MM.1S (cell line): Measurements from ENCODE around the gene RPL38.

ENCODE experiments used
- DNase-seq: peaks from one replicate; pipeline ENCODE4 v3.0.0-alpha.2; 2015
- H2AFZ ChIP-seq: fragments of 300-600 bp; sonication (generic); 2 replicates; pipeline ENCODE4 v1.6.0; 2016; ENCODE audit warnings: antibody characterized with exemption, low read length
- H3F3A ChIP-seq: fragments of 300-600 bp; sonication (generic); 2 replicates; pipeline ENCODE4 v1.6.1; 2016; ENCODE audit warnings: mild to moderate bottlenecking, antibody characterized with exemption, low read length, moderate library complexity, mixed read lengths; ENCODE audit not compliant: insufficient read depth
- H3K27ac ChIP-seq: fragments of 300-600 bp; sonication (generic); 2 replicates; pipeline ENCODE4 v1.5.1; 2016; ENCODE audit warnings: mild to moderate bottlenecking, low read length
- H3K27me3 ChIP-seq: fragments of 300-600 bp; sonication (generic); replicated peaks from 2 replicates; pipeline ENCODE4 v1.6.0; 2016; ENCODE audit warnings: low read length; ENCODE audit not compliant: insufficient read depth
- H3K36me3 ChIP-seq: fragments of 300-600 bp; sonication (generic); replicated peaks from 2 replicates; pipeline ENCODE4 v1.6.1; 2016; ENCODE audit warnings: mild to moderate bottlenecking, low read length, mixed read lengths; ENCODE audit not compliant: insufficient read depth
- H3K4me1 ChIP-seq: fragments of 300-600 bp; sonication (generic); 2 replicates; pipeline ENCODE4 v1.6.1; 2016; ENCODE audit warnings: low read length, mixed read lengths
- H3K4me2 ChIP-seq: fragments of 300-600 bp; sonication (generic); 2 replicates; pipeline ENCODE4 v1.6.0; 2016; ENCODE audit warnings: low read depth, low read length
- H3K4me3 ChIP-seq: fragments of 300-600 bp; sonication (generic); 2 replicates; pipeline ENCODE4 v1.5.1; 2016; ENCODE audit warnings: low read length, mixed read lengths
- H3K79me2 ChIP-seq: fragments of 300-600 bp; sonication (generic); 2 replicates; pipeline ENCODE4 v1.6.1; 2016; ENCODE audit warnings: mixed run types, low read length, mixed read lengths
- H3K9ac ChIP-seq: fragments of 300-600 bp; sonication (generic); 2 replicates; pipeline ENCODE4 v1.6.1; 2016; ENCODE audit warnings: low read length, mixed read lengths
- H3K9me2 ChIP-seq: fragments of 300-600 bp; sonication (generic); replicated peaks from 2 replicates; pipeline ENCODE4 v1.6.1; 2016; ENCODE audit warnings: mild to moderate bottlenecking, low read length, mixed read lengths; ENCODE audit not compliant: insufficient read depth
- H3K9me3 ChIP-seq: fragments of 300-600 bp; sonication (generic); replicated peaks from 2 replicates; pipeline ENCODE4 v1.6.1; 2016; ENCODE audit warnings: mild to moderate bottlenecking, low read length, mixed read lengths; ENCODE audit not compliant: insufficient read depth
- H4K20me1 ChIP-seq: fragments of 300-600 bp; sonication (generic); 2 replicates; pipeline ENCODE4 v1.6.1; 2016; ENCODE audit warnings: mild to moderate bottlenecking, low read length, moderate library complexity, mixed read lengths; ENCODE audit not compliant: insufficient read depth
- EZH2 ChIP-seq: fragments of 300-600 bp; sonication (generic); optimal IDR thresholded peaks from 2 replicates; pipeline ENCODE3; 2017; ENCODE audit warnings: low read depth, mild to moderate bottlenecking, antibody characterized with exemption, low read length, mixed read lengths
- EZH2phosphoT487 ChIP-seq: fragments of 300-600 bp; sonication (generic); IDR thresholded peaks from 2 replicates; pipeline ENCODE4 v1.6.1; 2018; ENCODE audit warnings: antibody characterized with exemption, low read length
- TF ChIP-seq, protein P1 (sequence below): fragments of 300-600 bp; sonication (generic); IDR thresholded peaks from 2 replicates; pipeline ENCODE4 v1.5.1; 2016; ENCODE audit warnings: antibody characterized with exemption, low read length, mixed read lengths

RPL38 gene

GRCh38 chr17:74226252-74226651 lies 22.8 kb downstream of the RPL38 start:
- H3F3A ChIP-seq: no peaks in the 10 kb centered on the region
- H3K36me3 ChIP-seq: no peaks in the 10 kb centered on the region
- H3K9ac ChIP-seq: no peak overlapping the region
- no peak overlapping the region for H3K27ac ChIP-seq
- H3K4me3 ChIP-seq: no peak overlapping the region
- no peak overlapping the region for H3K4me2 ChIP-seq
- H3K27me3 ChIP-seq: peaks cover 40% of the 10 kb centered on the region
- no peaks in the 10 kb centered on the region for H3K9me2 ChIP-seq
- H2AFZ ChIP-seq: no peak overlapping the region
- H3K9me3 ChIP-seq: no peaks in the 10 kb centered on the region
- no peaks in the 10 kb centered on the region for H3K4me1 ChIP-seq
- no peaks in the 10 kb centered on the region for H3K79me2 ChIP-seq
- H4K20me1 ChIP-seq: no peaks in the 10 kb centered on the region
- DNase-seq: no peak
- TF ChIP-seq, protein P1, sequence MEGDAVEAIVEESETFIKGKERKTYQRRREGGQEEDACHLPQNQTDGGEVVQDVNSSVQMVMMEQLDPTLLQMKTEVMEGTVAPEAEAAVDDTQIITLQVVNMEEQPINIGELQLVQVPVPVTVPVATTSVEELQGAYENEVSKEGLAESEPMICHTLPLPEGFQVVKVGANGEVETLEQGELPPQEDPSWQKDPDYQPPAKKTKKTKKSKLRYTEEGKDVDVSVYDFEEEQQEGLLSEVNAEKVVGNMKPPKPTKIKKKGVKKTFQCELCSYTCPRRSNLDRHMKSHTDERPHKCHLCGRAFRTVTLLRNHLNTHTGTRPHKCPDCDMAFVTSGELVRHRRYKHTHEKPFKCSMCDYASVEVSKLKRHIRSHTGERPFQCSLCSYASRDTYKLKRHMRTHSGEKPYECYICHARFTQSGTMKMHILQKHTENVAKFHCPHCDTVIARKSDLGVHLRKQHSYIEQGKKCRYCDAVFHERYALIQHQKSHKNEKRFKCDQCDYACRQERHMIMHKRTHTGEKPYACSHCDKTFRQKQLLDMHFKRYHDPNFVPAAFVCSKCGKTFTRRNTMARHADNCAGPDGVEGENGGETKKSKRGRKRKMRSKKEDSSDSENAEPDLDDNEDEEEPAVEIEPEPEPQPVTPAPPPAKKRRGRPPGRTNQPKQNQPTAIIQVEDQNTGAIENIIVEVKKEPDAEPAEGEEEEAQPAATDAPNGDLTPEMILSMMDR: no peak

- DNase-seq: no peak
- H3K9ac ChIP-seq: no peak overlapping the region
- no peak overlapping the region for H2AFZ ChIP-seq
These were observed 24.0 kb downstream of the RPL38 start for GRCh38 chr17:74227271-74228080.

GRCh38 chr17:74228306-74228978 lies 25.0 kb downstream of the RPL38 start:
- H3K36me3 ChIP-seq: no peaks in the 10 kb centered on the region
- H4K20me1 ChIP-seq: no peaks in the 10 kb centered on the region
- no peaks in the 10 kb centered on the region for H3K9me2 ChIP-seq
- peaks cover 40% of the 10 kb centered on the region for H3K27me3 ChIP-seq
- H3K4me3 ChIP-seq: no peak overlapping the region
- no peaks in the 10 kb centered on the region for H3K9me3 ChIP-seq
- no peak for DNase-seq
- H3K4me1 ChIP-seq: no peaks in the 10 kb centered on the region
- no peak overlapping the region for H3K4me2 ChIP-seq
- H3K79me2 ChIP-seq: no peaks in the 10 kb centered on the region
- H3K9ac ChIP-seq: no peak overlapping the region
- H2AFZ ChIP-seq: no peak overlapping the region
- H3F3A ChIP-seq: no peaks in the 10 kb centered on the region
- no peak for TF ChIP-seq EZH2
- no peak for TF ChIP-seq EZH2phosphoT487
- TF ChIP-seq, protein P1: no peak
- H3K27ac ChIP-seq: no peak overlapping the region

More at GRCh38 chr17:74227271-74228080, 24.0 kb downstream of the RPL38 start:
- H3K9me2 ChIP-seq: no peaks in the 10 kb centered on the region
- H3K4me3 ChIP-seq: no peak overlapping the region
- no peak overlapping the region for H3K27ac ChIP-seq
- H3K9me3 ChIP-seq: no peaks in the 10 kb centered on the region
- no peak overlapping the region for H3K4me2 ChIP-seq
- no peaks in the 10 kb centered on the region for H3K79me2 ChIP-seq
- H3K27me3 ChIP-seq: peaks cover 40% of the 10 kb centered on the region
- H4K20me1 ChIP-seq: no peaks in the 10 kb centered on the region
- H3K36me3 ChIP-seq: no peaks in the 10 kb centered on the region
- TF ChIP-seq, protein P1: no peak
- TF ChIP-seq EZH2 (no peak), EZH2phosphoT487 (no peak)
- no peaks in the 10 kb centered on the region for H3F3A ChIP-seq
- no peaks in the 10 kb centered on the region for H3K4me1 ChIP-seq
